Psoas muscle (tissue), 8 donors: Measurements from ENCODE around the gene PLLP. TPM values are rescaled to one million over a fixed set of nuclear protein-coding genes. Genes with fewer than 3 reads are reported as not detected.

ENCODE experiments used
- ATAC-seq, 4 donors: fragments of 200-7000 bp; cut with Tn5 transposase; one replicate each; pipeline ENCODE4 v1.9.1; 2020; ENCODE audit warnings: moderate library complexity in 3 of 4, mild to moderate bottlenecking in 2 of 4
- DNase-seq, 2 donors: peaks; one replicate each; pipeline ENCODE4 v3.0.0-alpha.2; 2020
- H3K27ac ChIP-seq: fragments of 200-600 bp; one replicate; pipeline ENCODE4 v1.8.0; 2022
- H3K27me3 ChIP-seq, 3 donors: fragments of 200-600 bp in 1 of 3; one replicate each; pipeline versions ENCODE4 v1.6.1 to v1.8.0; 2013 to 2022; ENCODE audit warnings: low read length in 2 of 3, mild to moderate bottlenecking in 2 of 3, moderate library complexity in 1 of 3; ENCODE audit not compliant: insufficient read depth in 3 of 3
- H3K36me3 ChIP-seq, 2 donors: fragments of 200-600 bp in 1 of 2; one replicate each; pipeline versions ENCODE4 v1.6.1 to v1.8.0; 2013 to 2022; ENCODE audit warnings: low read depth in 1 of 2, mild to moderate bottlenecking in 1 of 2, moderate library complexity in 1 of 2; ENCODE audit not compliant: insufficient read depth in 1 of 2
- H3K4me1 ChIP-seq: fragments of 200-600 bp; one replicate; pipeline ENCODE4 v1.8.0; 2022
- H3K4me3 ChIP-seq: fragments of 200-600 bp; one replicate; pipeline ENCODE4 v1.8.0; 2022; ENCODE audit warnings: mild to moderate bottlenecking
- H3K9me3 ChIP-seq: fragments of 200-600 bp; one replicate; pipeline ENCODE4 v1.8.0; 2022
- CTCF ChIP-seq: fragments of 200-600 bp; IDR thresholded peaks from one replicate; pipeline ENCODE4 v1.8.0; 2022; ENCODE audit warnings: antibody characterized with exemption
- WGBS, 3 donors: extraction: QIAGEN DNeasy Blood & Tissue Kit; methylation state at CpG; one replicate each; pipeline versions ENCODE4 v1.1.6 to v1.1.7; 2013; 5-methylcytosine and 5-hydroxymethylcytosine counted together
- intact Hi-C, 2 donors: fragments of 100-400 bp; cut with DNase I; formaldehyde crosslinking; loops; one replicate each; pipeline versions ENCODE4 v1.11.0 to v1.14.2; 2022
- polyA plus RNA-seq, 3 donors: library from polyadenylated mRNA; stranded (reverse); fragments of 200-250 nt; gene quantifications; one replicate each; pipeline ENCODE4 v1.2.3, GENCODE V29; 2013
- total RNA-seq, 4 donors: library from RNA; stranded (reverse); fragmentation: NEBNext Ultra II Directional in 2 of 4; extraction: Animal tissue kit (Norgen Biotek cat#: 25700) in 2 of 4; gene quantifications; one replicate each; pipeline versions ENCODE4 v1.2.1 to v1.2.4, GENCODE V29; 2021 to 2023
- donor health status: healthy with polysubstance abuse.
- donor health status: DM: no; HTN: no; CAD: no; lungs with moderate emphysema.
- donor health status: Bipolar disorder and iron deficiency.
- donor health status: healthy.
- donor health status: DM: yes; HTN: yes; CAD: no.
- donor health status: DM: no; HTN: no; CAD: no.
- donor health status: DM: no; HTN: no; CAD: no.
- donor health status: DM: yes; HTN: yes; CAD: no.

PLLP gene
- total and polyA plus RNA-seq, 7 donors = 0.39 to 3.1 (median 2.0) TPM

GRCh38 chr16:57325458-57325857 is 41.0 kb upstream of the PLLP start:
- ATAC-seq (no peak), DNase-seq (no peak)
- H3K36me3 ChIP-seq = no peaks in the 10 kb centered on the region
- WGBS, 3 donors = 69 to 87% (median 79%) methylated on average over 1 of the region's 1 CpG
- H3K9me3 ChIP-seq = no peaks in the 10 kb centered on the region
- no peaks in the 10 kb centered on the region for H3K4me1 ChIP-seq
- peaks cover 0 to 2% (median 0%) of the 10 kb centered on the region in 3 donors for H3K27me3 ChIP-seq
- H3K4me3 ChIP-seq = no peak overlapping the region
- no peak for TF ChIP-seq CTCF
- H3K27ac ChIP-seq = no peak overlapping the region
- intact Hi-C loops = no loop called here

GRCh38 chr16:57324749-57325148 is 40.3 kb upstream of the PLLP start:
- no peak overlapping the region for H3K4me3 ChIP-seq
- no peaks in the 10 kb centered on the region for H3K36me3 ChIP-seq
- ATAC-seq = no peak
- peaks cover 0 to 2% (median 0%) of the 10 kb centered on the region in 3 donors for H3K27me3 ChIP-seq
- H3K27ac ChIP-seq = no peak overlapping the region
- H3K4me1 ChIP-seq = no peaks in the 10 kb centered on the region
- TF ChIP-seq CTCF = no peak
- DNase-seq = no peak
- no peaks in the 10 kb centered on the region for H3K9me3 ChIP-seq
- intact Hi-C loops = no loop called here
- 54 to 64% (median 54%) methylated on average over 2 of the region's 2 CpGs for WGBS, 3 donors

GRCh38 chr16:57319646-57320045 is 35.2 kb upstream of the PLLP start:
- ATAC-seq (no peak), DNase-seq (no peak)
- H3K36me3 ChIP-seq = no peaks in the 10 kb centered on the region
- no peak for TF ChIP-seq CTCF
- intact Hi-C loops = no loop called here
- H3K4me1 ChIP-seq = no peaks in the 10 kb centered on the region
- no peak overlapping the region for H3K27ac ChIP-seq
- no peak overlapping the region for H3K4me3 ChIP-seq
- H3K27me3 ChIP-seq = no peaks in the 10 kb centered on the region
- 63 to 71% (median 68%) methylated on average over 2 of the region's 2 CpGs for WGBS, 3 donors
- H3K9me3 ChIP-seq = no peaks in the 10 kb centered on the region

GRCh38 chr16:57318240-57318970 is 33.9 kb upstream of the PLLP start:
- 55 to 63% (median 62%) methylated on average over 13 of the region's 13 CpGs for WGBS, 3 donors
- no peak for DNase-seq

More at GRCh38 chr16:57318240-57318970, 33.9 kb upstream of the PLLP start:
- Histone ChIP-seq H3K4me1 (no peaks in the 10 kb centered on the region), H3K4me3 (no peak overlapping the region), H3K36me3 (no peaks in the 10 kb centered on the region), H3K9me3 (no peaks in the 10 kb centered on the region), H3K27me3 (no peaks in the 10 kb centered on the region), H3K27ac (no peak overlapping the region)
- no peak for TF ChIP-seq CTCF
- intact Hi-C loops = no loop called here
- ATAC-seq = no peak
